Mammary epithelial cell (primary cell): ENCODE measurements around the gene PRKD1.

Experiments used
- CTCF ChIP-seq, 2 donors: IDR thresholded peaks in 1 of 2; conservative IDR thresholded peaks in 1 of 2; 2 replicates each; pipeline ENCODE4 v1.5.1; 2011 to 2012; ENCODE audit warnings: inconsistent platforms in 2 of 2, low read length in 2 of 2, mild to moderate bottlenecking in 2 of 2, control low read depth in 1 of 2, low read depth in 1 of 2; ENCODE audit not compliant: insufficient read depth in 1 of 2; ENCODE audit errors: extremely low read depth in 1 of 2
- EZH2 ChIP-seq: IDR thresholded peaks from 2 replicates; pipeline ENCODE4 v1.6.1; 2012; ENCODE audit warnings: low read length, inconsistent platforms, borderline replicate concordance

DNA sequence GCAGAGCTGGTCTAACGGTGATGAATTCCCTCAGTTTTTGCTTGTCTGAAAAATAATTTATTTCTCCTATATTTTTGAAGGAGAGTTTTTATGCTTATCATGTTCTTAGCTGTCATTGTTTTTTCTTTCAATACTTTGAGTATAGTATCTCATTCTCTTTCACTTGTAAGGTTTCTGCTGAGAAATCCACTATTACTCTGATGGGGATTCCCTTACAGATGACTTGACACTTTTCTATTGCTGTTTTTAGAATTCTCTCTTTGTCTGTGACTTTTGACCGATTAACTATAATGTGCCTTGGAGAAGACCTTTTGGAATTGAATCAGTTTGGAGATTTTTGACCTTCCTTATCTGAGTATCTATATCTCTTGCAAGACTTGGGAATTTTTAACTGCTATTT is 139.6 kb downstream of the PRKD1 start:
- TF ChIP-seq CTCF (conservative IDR thresholded peaks at IDR 0.05 in 1 of 2, IDR thresholded peaks at IDR 0.05 in 1 of 2; ENCODE audit: extremely low read depth in 1 of 2, insufficient read depth in 1 of 2, low read depth in 1 of 2, low read length in 2 of 2) (no peak), EZH2 (no peak)
